ENCODE measurements around the gene SOSTDC1. TPM values are rescaled to one million over a fixed set of nuclear protein-coding genes. Genes with fewer than 3 reads are reported as not detected.
A peak's percentile ranks its signal among the peaks of the same experiment; 100 is the strongest.

SOSTDC1 gene
- total RNA-seq, 1 donor from 2014 or later = 1.4 TPM

- Mint-ChIP-seq H3K27ac (ENCODE audit: unreplicated experiment) (no peak overlapping the region), H3K4me3 (no peak overlapping the region), H3K4me1 (peaks cover 10% of the 10 kb centered on the region), H3K36me3 (ENCODE audit: low read depth) (no peaks in the 10 kb centered on the region), H3K9me3 (no peaks in the 10 kb centered on the region), H3K27me3 (ENCODE audit: low read depth) (no peaks in the 10 kb centered on the region)
- TF ChIP-seq CTCF (conservative IDR thresholded peaks at IDR 0.05) = peak; percentile 59
- DNase-seq (ENCODE audit: low read depth, low spot score) = peak; percentile 12
Measured at GRCh38 chr7:16431646-16432424, 33.7 kb downstream of the SOSTDC1 start.

GRCh38 chr7:16430133-16430532 lies 35.4 kb downstream of the SOSTDC1 start:
- TF ChIP-seq CTCF (conservative IDR thresholded peaks at IDR 0.05) = no peak
- Mint-ChIP-seq H3K4me3 (no peak overlapping the region), H3K9me3 (no peaks in the 10 kb centered on the region)

GRCh38 chr7:16428672-16429071 lies 36.9 kb downstream of the SOSTDC1 start:
- no peak for TF ChIP-seq CTCF (conservative IDR thresholded peaks at IDR 0.05)
- no peak overlapping the region for H3K27ac Mint-ChIP-seq (ENCODE audit: unreplicated experiment)
- H3K9me3 Mint-ChIP-seq = no peaks in the 10 kb centered on the region
- H3K4me3 Mint-ChIP-seq = no peak overlapping the region
- H3K27me3 Mint-ChIP-seq (ENCODE audit: low read depth) = no peaks in the 10 kb centered on the region
- H3K4me1 Mint-ChIP-seq = peaks cover 10% of the 10 kb centered on the region
- H3K36me3 Mint-ChIP-seq (ENCODE audit: low read depth) = no peaks in the 10 kb centered on the region
- DNase-seq (ENCODE audit: low read depth, low spot score) = no peak

More at GRCh38 chr7:16430133-16430532, 35.4 kb downstream of the SOSTDC1 start:
- no peak overlapping the region for H3K27ac Mint-ChIP-seq (ENCODE audit: unreplicated experiment)
- no peaks in the 10 kb centered on the region for H3K36me3 Mint-ChIP-seq (ENCODE audit: low read depth)
- no peaks in the 10 kb centered on the region for H3K27me3 Mint-ChIP-seq (ENCODE audit: low read depth)
- DNase-seq (ENCODE audit: low read depth, low spot score) = no peak
- H3K4me1 Mint-ChIP-seq = peaks cover 10% of the 10 kb centered on the region

GRCh38 chr7:16428182-16428581 lies 37.4 kb downstream of the SOSTDC1 start:
- Mint-ChIP-seq H3K9me3 (no peaks in the 10 kb centered on the region), H3K36me3 (ENCODE audit: low read depth) (no peaks in the 10 kb centered on the region), H3K27me3 (ENCODE audit: low read depth) (no peaks in the 10 kb centered on the region), H3K27ac (ENCODE audit: unreplicated experiment) (peak overlapping the region; percentile 17), H3K4me3 (no peak overlapping the region), H3K4me1 (peaks cover 10% of the 10 kb centered on the region)
- DNase-seq (ENCODE audit: low read depth, low spot score) = no peak
- TF ChIP-seq CTCF (conservative IDR thresholded peaks at IDR 0.05) = no peak

- Mint-ChIP-seq H3K9me3 (no peaks in the 10 kb centered on the region), H3K4me1 (peaks cover 28% of the 10 kb centered on the region), H3K36me3 (ENCODE audit: low read depth) (no peaks in the 10 kb centered on the region), H3K4me3 (no peak overlapping the region), H3K27ac (ENCODE audit: unreplicated experiment) (no peak overlapping the region), H3K27me3 (ENCODE audit: low read depth) (no peaks in the 10 kb centered on the region)
- DNase-seq (ENCODE audit: low read depth, low spot score) = no peak
- no peak for TF ChIP-seq CTCF (conservative IDR thresholded peaks at IDR 0.05)
Measured at GRCh38 chr7:16423761-16424160, 41.8 kb downstream of the SOSTDC1 start.
